Measurements from ENCODE around the gene CALHM5. TPM values are rescaled to one million over a fixed set of nuclear protein-coding genes. Genes with fewer than 3 reads are reported as not detected.

The CALHM5 gene
- total RNA-seq, 1 experiment from 2014 or later = not detected

DNA sequence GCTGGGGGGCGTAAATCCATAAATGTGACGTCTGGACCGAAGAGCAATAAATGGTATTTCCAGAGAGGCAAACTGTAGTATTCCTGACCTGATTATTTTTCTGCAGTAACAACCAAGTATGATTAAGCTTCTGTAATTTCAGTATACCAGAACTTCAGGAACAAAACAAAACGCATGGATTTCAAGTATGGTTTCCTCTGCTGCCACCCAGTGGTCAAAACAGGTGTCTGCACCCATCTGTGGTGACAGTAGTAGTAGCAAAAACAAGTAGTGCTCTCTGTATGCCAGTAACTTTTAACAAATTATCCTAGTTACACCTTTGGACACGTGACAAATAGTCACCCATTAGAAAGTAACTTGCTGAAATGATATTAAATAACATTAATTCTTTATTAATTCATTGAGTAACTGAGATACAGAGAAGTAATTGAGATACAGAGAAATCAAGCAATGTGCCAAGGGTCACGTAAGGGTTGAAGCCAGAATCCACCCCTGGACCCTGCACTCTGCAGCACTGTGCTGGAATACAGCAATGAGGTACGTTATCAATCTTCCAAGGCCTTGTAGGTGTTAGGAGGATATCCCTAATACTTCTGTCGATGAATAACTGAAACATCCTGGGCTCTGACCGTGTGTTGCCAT lies 50.1 kb downstream of the CALHM5 start:
- no peaks in the 10 kb centered on the region for H3K9me3 ChIP-seq (ENCODE audit: low read length)
- no peaks in the 10 kb centered on the region for H4K20me1 ChIP-seq (ENCODE audit: low read length)
- H3K27ac ChIP-seq (ENCODE audit: low read length) = no peak overlapping the region
- CTCF ChIA-PET = interaction anchor here (0.6 to 1.2 kb wide), 4 partner anchors 50 to 461 kb away, joined by 3 to 9 read pairs (median 4); partner anchors contain the start of genes CALHM5 and NT5DC1
- H3K79me2 ChIP-seq (ENCODE audit: low read length) = no peaks in the 10 kb centered on the region
- no peak overlapping the region for H3K4me3 ChIP-seq (ENCODE audit: low read length)
- H3K4me2 ChIP-seq (ENCODE audit: low read length) = no peak overlapping the region
- ATAC-seq (peak; percentile 64), DNase-seq (peak; percentile 77)
- H3K36me3 ChIP-seq (ENCODE audit: low read depth, low read length) = no peaks in the 10 kb centered on the region
- no peaks in the 10 kb centered on the region for H3K9me2 ChIP-seq (replicated peaks; ENCODE audit: low read length)
- BruUV-seq (replicated peaks) = no TSS peak
- no peaks in the 10 kb centered on the region for H3F3A ChIP-seq (ENCODE audit: low read length, unreplicated experiment)
- POLR2A ChIA-PET (ENCODE audit: unreplicated experiment) = no interaction called here
- no peak overlapping the region for H3K9ac ChIP-seq (ENCODE audit: low read length)
- intact Hi-C loops (cut with micrococcal nuclease) = loop anchor here (1.0 kb wide), 2 partner anchors 25 to 274 kb away; no protein-coding TSS in a partner anchor
- no peak overlapping the region for H2AFZ ChIP-seq (ENCODE audit: low read length)
- no peak for TF ChIP-seq EZH2phosphoT487 (IDR thresholded peaks at IDR 0.05; ENCODE audit: borderline replicate concordance, low read length)
- TF ChIP-seq CTCF (conservative IDR thresholded peaks at IDR 0.05; ENCODE audit: low read depth, low read length) = peak; percentile 84
- peaks cover 17% of the 10 kb centered on the region for H3K4me1 ChIP-seq (ENCODE audit: insufficient read depth, low read length)
- no peaks in the 10 kb centered on the region for H3K27me3 ChIP-seq (ENCODE audit: low read length)

DNA sequence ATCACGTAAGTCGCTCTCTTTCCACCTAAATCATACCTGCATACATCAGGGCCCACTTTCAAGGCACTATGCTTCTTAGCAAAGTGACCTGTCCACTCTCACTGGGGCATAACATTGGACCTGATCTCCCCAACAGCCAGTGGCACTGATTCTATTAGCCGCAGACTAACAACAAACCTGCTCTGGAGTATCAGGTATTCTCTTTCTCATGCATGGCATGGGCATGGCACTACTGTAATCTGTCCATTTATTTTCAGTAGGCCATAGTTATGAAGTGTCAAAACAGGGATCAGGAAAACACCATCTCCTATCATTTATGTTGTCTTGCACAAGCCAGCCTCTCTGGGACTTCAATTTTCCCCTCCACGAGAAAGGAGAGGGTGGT lies 50.6 kb downstream of the CALHM5 start:
- intact Hi-C loops (cut with micrococcal nuclease) = no loop called here
- no TSS peak for BruUV-seq (replicated peaks)
- Histone ChIP-seq H3K36me3 (ENCODE audit: low read depth, low read length) (no peaks in the 10 kb centered on the region), H3K79me2 (ENCODE audit: low read length) (no peaks in the 10 kb centered on the region), H3K9ac (ENCODE audit: low read length) (no peak overlapping the region), H3K27ac (ENCODE audit: low read length) (no peak overlapping the region), H3K4me2 (ENCODE audit: low read length) (no peak overlapping the region), H4K20me1 (ENCODE audit: low read length) (no peaks in the 10 kb centered on the region), H3F3A (ENCODE audit: low read length, unreplicated experiment) (no peaks in the 10 kb centered on the region), H3K4me3 (ENCODE audit: low read length) (no peak overlapping the region), H3K27me3 (ENCODE audit: low read length) (no peaks in the 10 kb centered on the region), H3K9me3 (ENCODE audit: low read length) (no peaks in the 10 kb centered on the region), H3K4me1 (ENCODE audit: insufficient read depth, low read length) (peaks cover 16% of the 10 kb centered on the region), H2AFZ (ENCODE audit: low read length) (no peak overlapping the region), H3K9me2 (replicated peaks; ENCODE audit: low read length) (no peaks in the 10 kb centered on the region)
- ChIA-PET CTCF (no interaction called here), POLR2A (ENCODE audit: unreplicated experiment) (no interaction called here)
- no peak for ATAC-seq
- DNase-seq = no peak
- TF ChIP-seq EZH2phosphoT487 (IDR thresholded peaks at IDR 0.05; ENCODE audit: borderline replicate concordance, low read length) (no peak), EZH2 (IDR thresholded peaks at IDR 0.05; ENCODE audit: low read length, unreplicated experiment) (no peak), CTCF (conservative IDR thresholded peaks at IDR 0.05; ENCODE audit: low read depth, low read length) (no peak)

GRCh38 chr6:116562614-116563013 lies 51.2 kb downstream of the CALHM5 start:
- H3K9me3 ChIP-seq (ENCODE audit: low read length) = no peaks in the 10 kb centered on the region
- no peak overlapping the region for H3K9ac ChIP-seq (ENCODE audit: low read length)
- no peak overlapping the region for H3K4me2 ChIP-seq (ENCODE audit: low read length)
- TF ChIP-seq EZH2 (IDR thresholded peaks at IDR 0.05; ENCODE audit: low read length, unreplicated experiment) = no peak
- no peak for TF ChIP-seq CTCF (conservative IDR thresholded peaks at IDR 0.05; ENCODE audit: low read depth, low read length)
- TF ChIP-seq EZH2phosphoT487 (IDR thresholded peaks at IDR 0.05; ENCODE audit: borderline replicate concordance, low read length) = no peak
- BruUV-seq (replicated peaks) = no TSS peak
- no peak for ATAC-seq
- H3K9me2 ChIP-seq (replicated peaks; ENCODE audit: low read length) = no peaks in the 10 kb centered on the region
- no peaks in the 10 kb centered on the region for H3K79me2 ChIP-seq (ENCODE audit: low read length)
- H3K36me3 ChIP-seq (ENCODE audit: low read depth, low read length) = no peaks in the 10 kb centered on the region
- H2AFZ ChIP-seq (ENCODE audit: low read length) = no peak overlapping the region
- H4K20me1 ChIP-seq (ENCODE audit: low read length) = no peaks in the 10 kb centered on the region
- H3K4me3 ChIP-seq (ENCODE audit: low read length) = no peak overlapping the region
- no peaks in the 10 kb centered on the region for H3K27me3 ChIP-seq (ENCODE audit: low read length)
- intact Hi-C loops (cut with micrococcal nuclease) = no loop called here
- DNase-seq = no peak
- POLR2A ChIA-PET (ENCODE audit: unreplicated experiment) = interaction anchor here (0.6 kb wide), 1 partner anchor 139 kb away, joined by 3 read pairs; no protein-coding TSS in a partner anchor
- no peak overlapping the region for H3K27ac ChIP-seq (ENCODE audit: low read length)
- CTCF ChIA-PET = no interaction called here
- H3F3A ChIP-seq (ENCODE audit: low read length, unreplicated experiment) = no peaks in the 10 kb centered on the region
- H3K4me1 ChIP-seq (ENCODE audit: insufficient read depth, low read length) = peaks cover 12% of the 10 kb centered on the region

Data from PC-3 (cell line).